Measurements from ENCODE around the gene OR8S1. TPM values are rescaled to one million over a fixed set of nuclear protein-coding genes. Genes with fewer than 3 reads are reported as not detected.

The OR8S1 gene
- total RNA-seq, 1 experiment from 2014 or later: not detected

- CTCF ChIA-PET: interaction anchor here (0.8 kb wide), 1 partner anchor 10 kb away, joined by 3 read pairs; no protein-coding TSS in a partner anchor
- no peak for TF ChIP-seq CTCF (IDR thresholded peaks at IDR 0.05; ENCODE audit: unreplicated experiment)
- H3K4me3 Mint-ChIP-seq (ENCODE audit: low read depth, unreplicated experiment): no peak overlapping the region
- no peaks in the 10 kb centered on the region for H3K36me3 Mint-ChIP-seq (ENCODE audit: insufficient read depth, unreplicated experiment)
- H3K9me3 Mint-ChIP-seq (ENCODE audit: low read depth, unreplicated experiment): peaks cover 2% of the 10 kb centered on the region
- H3K27me3 Mint-ChIP-seq (ENCODE audit: unreplicated experiment): peaks cover 30% of the 10 kb centered on the region
- BruUV-seq (replicated peaks): no TSS peak
- DNase-seq: no peak
- H3K4me1 Mint-ChIP-seq (ENCODE audit: low read depth, unreplicated experiment): no peaks in the 10 kb centered on the region
- H3K27ac Mint-ChIP-seq (ENCODE audit: unreplicated experiment): no peak overlapping the region
- intact Hi-C loops (cut with micrococcal nuclease; ENCODE audit: unreplicated experiment): no loop called here
Measured at GRCh38 chr12:48572326-48572725, 46.9 kb downstream of the OR8S1 start.

Other genes with a start within 250 kb of the OR8S1 start
- 9.0 and 9.3 TPM in 2 replicates for gene ZNF641, start 174.7 kb upstream of the OR8S1 start, total RNA-seq (2022)
- not detected in 2 replicates for gene ANP32D, start 53.1 kb upstream of the OR8S1 start, total RNA-seq (2022)
- not detected in 2 replicates for gene C12orf54, start 43.1 kb upstream of the OR8S1 start, total RNA-seq (2022)
- not detected in 2 replicates for gene LALBA, start 44.4 kb downstream of the OR8S1 start, total RNA-seq (2022)
- 23.3 and 26.2 TPM in 2 replicates for gene KANSL2, start 156.6 kb downstream of the OR8S1 start, total RNA-seq (2022)
- 34.7 and 36.0 TPM in 2 replicates for gene CCNT1, start 191.1 kb downstream of the OR8S1 start, total RNA-seq (2022)

Data from Calu3 (cell line).